HTERT RPE-1 (cell line): ENCODE measurements around the gene PPP4R2.

Source experiments
- in situ Hi-C: fragments of 300-500 bp; cut with MboI; formaldehyde crosslinking; loops from 4 replicates; pipeline ENCODE4 v1.14.3; 2020; ENCODE audit warnings: low sequenced_read_pairs

PPP4R2 gene

GRCh38 chr3:73068419-73068818 lies 71.8 kb downstream of the PPP4R2 start:
- in situ Hi-C loops = no loop called here

DNA sequence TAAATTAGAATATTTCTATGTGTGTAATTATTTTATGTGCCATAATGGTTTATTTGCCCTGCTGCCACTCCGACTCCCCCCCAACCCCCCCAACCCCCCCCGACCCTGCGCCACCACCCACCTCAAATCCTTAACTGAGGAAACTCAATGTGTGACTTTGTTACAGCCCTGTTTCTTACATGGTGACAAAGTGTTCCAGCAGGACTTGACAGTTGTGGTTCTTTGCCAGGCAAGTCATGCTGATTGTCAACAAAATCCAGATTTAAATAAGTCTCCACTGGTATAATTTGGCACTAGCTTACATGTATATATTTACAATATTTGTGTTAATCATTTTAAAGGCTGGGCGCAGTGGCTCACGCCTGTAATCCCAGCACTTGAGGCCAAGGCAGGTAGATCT lies 72.6 kb downstream of the PPP4R2 start:
- in situ Hi-C loops = no loop called here

- in situ Hi-C loops = no loop called here
These were observed 73.3 kb downstream of the PPP4R2 start for GRCh38 chr3:73069775-73070444.

DNA sequence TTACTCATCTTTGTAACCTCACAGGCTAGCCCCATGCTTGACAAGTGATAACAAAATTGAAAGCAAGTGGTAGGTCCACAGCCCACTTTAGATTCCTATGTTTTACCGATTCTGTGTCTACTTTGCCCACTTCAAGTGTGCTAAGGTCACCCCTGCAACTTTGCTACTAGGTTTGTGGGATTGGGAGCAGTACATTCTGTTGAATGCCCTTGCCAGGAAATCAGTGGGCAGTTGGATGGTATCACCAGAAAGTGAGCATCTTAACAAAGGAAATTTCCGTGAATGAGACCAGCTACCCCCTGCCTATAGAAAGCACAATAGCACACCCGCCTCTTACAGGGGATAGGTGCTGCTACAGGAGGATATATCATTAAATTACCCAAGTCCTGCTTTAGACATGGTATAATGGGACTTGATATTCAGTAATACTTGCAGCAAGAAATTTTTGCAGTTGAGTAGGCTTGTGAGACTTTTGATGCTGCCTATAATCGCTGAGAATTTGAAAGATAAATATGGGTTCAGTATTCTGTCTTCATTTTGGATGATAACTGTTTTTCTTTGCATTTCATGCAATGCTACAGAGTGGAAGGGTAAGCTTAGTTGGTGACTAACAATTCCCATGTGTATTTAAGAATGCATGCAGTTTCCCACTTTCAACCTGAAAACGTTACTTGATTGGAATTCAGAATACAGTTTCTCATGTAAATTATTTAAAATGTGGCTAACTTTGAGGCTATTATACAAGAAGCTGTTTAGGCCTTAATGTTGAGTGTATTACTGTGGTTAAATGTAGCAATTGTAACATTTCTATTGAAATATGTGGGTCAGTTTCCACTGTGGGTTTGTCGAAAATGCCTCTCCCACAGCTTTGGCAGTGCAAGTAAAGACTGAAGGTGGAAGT lies 74.3 kb downstream of the PPP4R2 start:
- in situ Hi-C loops = no loop called here

DNA sequence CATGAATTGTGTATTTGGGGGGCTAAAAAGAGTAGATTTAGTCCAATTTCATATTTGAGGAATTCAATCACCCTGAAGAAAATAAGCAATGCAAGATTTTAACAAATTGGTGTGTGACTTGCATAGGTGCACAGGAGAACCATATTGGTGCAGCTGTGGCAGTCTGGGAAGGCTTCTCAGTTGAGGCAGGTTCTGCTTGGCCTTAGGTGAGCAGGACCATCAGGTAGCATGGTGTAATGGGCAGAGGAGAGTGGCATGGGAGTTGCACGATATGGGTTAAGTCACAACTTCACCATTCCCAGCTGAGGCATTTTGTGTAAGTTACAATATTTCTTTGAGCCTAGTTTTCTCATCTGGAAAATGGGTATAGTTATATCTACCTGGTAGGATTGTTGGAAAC lies 75.3 kb downstream of the PPP4R2 start:
- in situ Hi-C loops = no loop called here

GRCh38 chr3:73072634-73073033 lies 76.0 kb downstream of the PPP4R2 start:
- in situ Hi-C loops = no loop called here

- in situ Hi-C loops = no loop called here
These were observed 76.6 kb downstream of the PPP4R2 start for GRCh38 chr3:73073091-73073707.

- in situ Hi-C loops = no loop called here
These were observed 78.2 kb downstream of the PPP4R2 start for GRCh38 chr3:73074781-73075180.

DNA sequence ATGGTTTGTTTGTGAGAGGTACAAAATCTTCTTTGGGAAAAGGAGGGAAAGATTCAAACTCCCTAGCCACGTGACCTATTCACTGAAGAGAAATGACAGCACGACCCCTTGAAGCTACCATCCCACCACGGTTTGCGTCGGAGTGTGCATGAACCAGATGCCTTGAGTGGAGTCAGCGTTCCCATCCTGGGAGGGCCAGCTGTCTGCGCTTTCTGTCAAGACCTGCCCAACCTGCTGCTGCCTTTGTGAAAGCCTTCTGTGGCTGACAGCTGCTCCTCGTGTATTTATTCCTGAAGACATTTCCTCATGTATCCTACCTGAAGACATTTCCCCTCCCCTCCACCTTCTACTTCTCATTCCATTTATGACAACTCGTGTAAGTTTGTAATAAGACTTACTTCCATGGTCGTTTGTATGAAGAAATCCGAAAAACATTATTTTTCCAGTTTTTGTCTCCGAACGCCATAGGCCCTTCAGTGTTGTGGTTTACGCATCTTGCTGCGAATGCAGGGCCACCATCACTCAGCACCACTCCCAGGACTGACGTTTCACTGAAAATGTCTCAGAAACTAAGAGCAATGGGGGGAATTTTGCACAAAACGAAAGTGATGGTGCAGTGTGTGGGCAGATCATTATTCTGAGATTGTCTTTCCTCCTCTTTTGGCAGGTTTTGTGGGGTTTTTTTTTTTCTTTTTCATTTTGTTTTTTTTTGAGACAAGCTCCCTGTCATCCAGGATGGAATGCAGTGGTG lies 83.8 kb downstream of the PPP4R2 start:
- in situ Hi-C loops = no loop called here

DNA sequence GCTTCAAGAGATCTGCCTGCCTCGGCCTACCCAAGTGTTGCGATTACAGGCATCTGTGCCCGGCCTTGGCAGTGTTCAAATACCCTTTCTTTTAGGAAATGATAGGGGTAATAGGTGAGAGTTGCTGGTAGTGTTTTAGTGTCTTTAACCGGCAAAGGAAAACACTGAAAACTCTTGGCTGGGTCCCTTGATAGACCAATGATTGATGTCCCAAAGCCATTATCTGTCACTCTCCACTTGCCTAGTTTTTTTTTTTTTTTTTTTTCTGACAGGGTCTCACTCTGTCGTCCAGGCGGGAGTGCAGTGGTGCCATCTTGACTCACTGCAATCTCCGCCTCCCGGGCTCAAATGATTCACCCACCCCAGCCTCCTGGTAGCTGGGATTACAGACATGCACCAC lies 84.5 kb downstream of the PPP4R2 start:
- in situ Hi-C loops = no loop called here

- in situ Hi-C loops = no loop called here
These were observed 87.6 kb downstream of the PPP4R2 start for GRCh38 chr3:73084170-73084569.

DNA sequence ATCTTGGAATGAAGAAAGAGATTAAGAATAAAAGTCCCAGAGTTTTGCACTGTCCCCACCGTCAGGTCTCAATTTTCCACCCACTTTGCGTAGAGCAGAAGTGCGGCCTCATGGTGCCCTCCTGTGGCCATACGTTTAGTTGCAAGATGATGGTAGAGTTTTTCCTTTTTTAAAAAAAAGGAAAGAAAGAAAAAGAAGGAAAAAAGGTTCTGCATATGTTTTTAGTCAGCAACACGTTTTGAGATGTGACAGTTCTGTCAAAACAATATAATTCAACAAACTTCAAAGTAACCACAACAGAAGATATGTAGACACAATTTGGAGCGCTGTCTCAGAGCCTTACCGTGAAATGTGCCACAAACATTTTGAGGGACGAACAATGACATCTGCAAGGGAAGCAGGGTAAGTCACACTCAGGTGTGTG lies 89.5 kb downstream of the PPP4R2 start:
- in situ Hi-C loops = no loop called here

DNA sequence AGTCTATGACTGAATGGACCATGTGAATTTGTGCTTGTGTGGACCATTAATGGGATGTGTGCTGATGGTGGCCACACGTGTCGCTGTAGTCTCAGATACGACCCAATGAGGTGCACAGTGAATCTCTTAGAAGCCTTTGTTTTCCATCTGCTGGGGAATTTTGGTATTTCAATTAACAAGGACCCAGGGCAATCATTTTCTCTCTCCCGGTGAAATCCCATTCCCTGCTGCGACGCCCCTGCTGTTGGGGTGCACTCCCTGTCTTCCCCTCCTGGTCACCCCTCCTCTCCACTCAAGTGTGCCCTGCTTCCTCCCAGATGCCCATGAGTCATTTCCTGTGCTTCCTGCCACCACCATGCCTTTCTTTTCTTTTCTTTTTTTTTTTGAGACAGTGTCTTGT lies 97.5 kb downstream of the PPP4R2 start:
- in situ Hi-C loops = no loop called here

GRCh38 chr3:73094951-73095350 lies 98.3 kb downstream of the PPP4R2 start:
- in situ Hi-C loops = no loop called here

- in situ Hi-C loops = no loop called here
These were observed 99.6 kb downstream of the PPP4R2 start for GRCh38 chr3:73096169-73096568.

GRCh38 chr3:73098026-73098425 lies 101.4 kb downstream of the PPP4R2 start:
- in situ Hi-C loops = no loop called here

GRCh38 chr3:73098873-73099272 lies 102.3 kb downstream of the PPP4R2 start:
- in situ Hi-C loops = no loop called here

- in situ Hi-C loops = no loop called here
These were observed 104.3 kb downstream of the PPP4R2 start for GRCh38 chr3:73100741-73101559.

DNA sequence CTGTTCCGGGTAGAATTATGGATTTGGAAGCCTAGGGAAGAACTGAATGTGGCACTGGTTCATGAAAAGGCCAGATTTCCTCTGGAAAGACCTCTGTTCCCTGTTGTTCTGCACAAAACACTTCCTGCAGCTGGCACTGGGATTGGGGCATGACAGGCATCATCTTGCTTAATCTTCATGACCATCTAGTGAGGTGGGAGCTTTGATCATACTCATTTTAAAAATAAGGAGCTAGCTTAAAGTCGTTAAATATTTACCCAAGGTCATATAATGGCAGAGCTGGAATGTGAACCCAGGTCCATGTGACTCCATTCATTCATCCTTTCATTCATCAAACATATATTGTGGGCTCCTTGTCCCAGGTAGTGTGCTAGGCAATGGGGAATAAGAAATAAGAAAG lies 105.3 kb downstream of the PPP4R2 start:
- in situ Hi-C loops = no loop called here

DNA sequence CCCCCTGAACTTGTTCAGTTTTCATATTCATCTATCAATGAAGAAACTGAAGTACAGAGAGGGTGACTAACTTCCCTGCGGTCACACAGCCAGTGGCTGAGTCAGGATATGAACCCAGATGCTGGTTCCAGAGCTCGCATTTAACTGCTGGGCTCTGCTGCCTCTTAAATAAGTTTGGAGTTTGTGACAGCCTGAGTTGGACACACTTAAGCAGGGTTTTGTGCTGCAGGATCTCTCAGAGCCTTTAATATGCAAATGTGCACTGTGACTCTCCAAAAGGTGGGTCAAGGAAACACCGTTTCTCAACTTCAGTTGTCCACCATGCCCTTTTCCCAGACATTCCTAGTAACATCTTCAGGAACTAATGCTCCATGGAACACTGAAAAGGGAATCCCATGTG lies 110.6 kb downstream of the PPP4R2 start:
- in situ Hi-C loops = no loop called here
